Stomach smooth muscle (tissue), 2 donors: ENCODE measurements around the gene ITPR1.
"Not testable (repeated sequence)": the region's sequence is repeated elsewhere in the genome, so short reads cannot be mapped to it uniquely, and the experiment has no call there.

Experiments used
- H3K27ac ChIP-seq: one replicate; pipeline ENCODE4 v1.7.0; 2013; ENCODE audit warnings: mild to moderate bottlenecking, low read length, inconsistent platforms
- H3K27me3 ChIP-seq, 2 donors: one replicate each; pipeline ENCODE4 v1.7.0; 2013; ENCODE audit warnings: low read length in 2 of 2; ENCODE audit not compliant: insufficient read depth in 2 of 2, control insufficient read depth in 1 of 2
- H3K36me3 ChIP-seq, 2 donors: one replicate each; pipeline ENCODE4 v1.7.0; 2013; ENCODE audit warnings: low read length in 2 of 2; ENCODE audit not compliant: control insufficient read depth in 2 of 2, insufficient read depth in 2 of 2
- H3K4me1 ChIP-seq: one replicate; pipeline ENCODE4 v1.7.0; 2013; ENCODE audit warnings: low read length; ENCODE audit not compliant: control insufficient read depth, insufficient read depth
- H3K4me3 ChIP-seq, 2 donors: one replicate each; pipeline ENCODE4 v1.7.0; 2013; ENCODE audit warnings: low read length in 2 of 2
- H3K9ac ChIP-seq, 2 donors: one replicate each; pipeline ENCODE4 v1.7.0; 2013; ENCODE audit warnings: low read length in 2 of 2, mild to moderate bottlenecking in 1 of 2
- H3K9me3 ChIP-seq, 2 donors: one replicate each; pipeline ENCODE4 v1.7.0; 2013; ENCODE audit warnings: low read length in 2 of 2; ENCODE audit not compliant: control insufficient read depth in 2 of 2
- donor health status: healthy.
- donor health status: Pancreatic carcinoma.

The ITPR1 gene

GRCh38 chr3:4587061-4587837, 94.1 kb downstream of the ITPR1 start:
- no peaks in the 10 kb centered on the region for H3K27me3 ChIP-seq
- peaks cover 24% of the 10 kb centered on the region for H3K4me1 ChIP-seq
- H3K9me3 ChIP-seq = no peaks in the 10 kb centered on the region
- no peak overlapping the region for H3K9ac ChIP-seq
- H3K27ac ChIP-seq = no peak overlapping the region
- no peaks in the 10 kb centered on the region for H3K36me3 ChIP-seq
- H3K4me3 ChIP-seq = no peak overlapping the region

DNA sequence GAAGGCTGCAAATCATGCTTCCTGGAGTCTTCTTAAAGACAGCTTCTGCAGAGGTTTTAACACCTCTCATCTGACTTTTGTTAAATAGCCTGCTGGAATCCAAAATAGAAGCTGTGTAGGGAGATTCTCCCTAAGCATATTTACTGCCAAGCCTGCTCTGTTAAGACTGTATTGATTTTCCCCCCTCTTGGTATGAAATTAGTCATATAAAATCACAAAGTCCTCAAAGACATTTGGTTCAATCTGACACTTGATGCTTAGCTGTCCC, 94.6 kb downstream of the ITPR1 start:
- Histone ChIP-seq H3K9ac (no peak overlapping the region), H3K27me3 (no peaks in the 10 kb centered on the region), H3K4me3 (no peak overlapping the region), H3K4me1 (peaks cover 24% of the 10 kb centered on the region), H3K27ac (no peak overlapping the region), H3K9me3 (no peaks in the 10 kb centered on the region), H3K36me3 (no peaks in the 10 kb centered on the region)

- Histone ChIP-seq H3K9me3 (no peaks in the 10 kb centered on the region), H3K27me3 (no peaks in the 10 kb centered on the region), H3K36me3 (no peaks in the 10 kb centered on the region), H3K4me1 (peaks cover 21% of the 10 kb centered on the region), H3K4me3 (no peak overlapping the region), H3K9ac (no peak overlapping the region), H3K27ac (peak overlapping the region; percentile 6)
Measured at GRCh38 chr3:4588466-4588865, 95.3 kb downstream of the ITPR1 start.

- no peak overlapping the region for H3K4me3 ChIP-seq
- no peak overlapping the region for H3K9ac ChIP-seq
- no peaks in the 10 kb centered on the region for H3K9me3 ChIP-seq
- no peaks in the 10 kb centered on the region for H3K27me3 ChIP-seq
- H3K27ac ChIP-seq = no peak overlapping the region
- H3K4me1 ChIP-seq = peaks cover 13% of the 10 kb centered on the region
- no peaks in the 10 kb centered on the region for H3K36me3 ChIP-seq
Measured at GRCh38 chr3:4589475-4590097, 96.4 kb downstream of the ITPR1 start.

DNA sequence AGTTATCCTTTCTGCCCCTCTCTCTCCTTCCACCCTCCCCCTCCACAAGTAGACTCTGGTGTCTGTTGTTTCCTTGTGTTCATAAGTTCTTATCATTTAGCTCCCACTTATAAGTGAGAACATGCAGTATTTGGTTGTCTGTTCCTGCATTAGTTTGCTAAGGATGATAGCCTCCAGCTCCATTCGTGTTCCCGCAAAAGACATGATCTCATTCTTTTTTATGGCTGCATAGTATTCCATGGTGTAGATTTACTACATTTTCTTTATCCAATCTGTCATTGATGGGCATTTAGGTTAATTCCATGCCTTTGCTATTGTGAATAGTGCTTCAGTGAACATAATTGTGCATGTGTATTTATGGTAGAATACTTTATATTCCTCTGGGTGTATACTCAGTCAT, 97.7 kb downstream of the ITPR1 start:
- not testable (repeated sequence) for H3K9ac ChIP-seq, H3K27me3 ChIP-seq, H3K9me3 ChIP-seq, H3K4me3 ChIP-seq, H3K27ac ChIP-seq, H3K36me3 ChIP-seq
- peaks cover 13% of the 10 kb centered on the region for H3K4me1 ChIP-seq

- Histone ChIP-seq H3K27ac (no peak overlapping the region), H3K4me1 (peaks cover 13% of the 10 kb centered on the region), H3K9me3 (no peaks in the 10 kb centered on the region), H3K4me3 (no peak overlapping the region), H3K9ac (no peak overlapping the region), H3K36me3 (no peaks in the 10 kb centered on the region), H3K27me3 (no peaks in the 10 kb centered on the region)
Measured at GRCh38 chr3:4591669-4592068, 98.5 kb downstream of the ITPR1 start.

- no peak overlapping the region for H3K4me3 ChIP-seq
- no peaks in the 10 kb centered on the region for H3K27me3 ChIP-seq
- peaks cover 10% of the 10 kb centered on the region for H3K4me1 ChIP-seq
- H3K36me3 ChIP-seq = no peaks in the 10 kb centered on the region
- no peak overlapping the region for H3K9ac ChIP-seq
- H3K9me3 ChIP-seq = no peaks in the 10 kb centered on the region
- no peak overlapping the region for H3K27ac ChIP-seq
Measured at GRCh38 chr3:4593014-4593413, 99.9 kb downstream of the ITPR1 start.

GRCh38 chr3:4595710-4596113, 102.6 kb downstream of the ITPR1 start:
- Histone ChIP-seq H3K4me3 (no peak overlapping the region), H3K27ac (no peak overlapping the region), H3K27me3 (no peaks in the 10 kb centered on the region), H3K9me3 (no peaks in the 10 kb centered on the region), H3K4me1 (no peaks in the 10 kb centered on the region), H3K9ac (no peak overlapping the region), H3K36me3 (no peaks in the 10 kb centered on the region)

DNA sequence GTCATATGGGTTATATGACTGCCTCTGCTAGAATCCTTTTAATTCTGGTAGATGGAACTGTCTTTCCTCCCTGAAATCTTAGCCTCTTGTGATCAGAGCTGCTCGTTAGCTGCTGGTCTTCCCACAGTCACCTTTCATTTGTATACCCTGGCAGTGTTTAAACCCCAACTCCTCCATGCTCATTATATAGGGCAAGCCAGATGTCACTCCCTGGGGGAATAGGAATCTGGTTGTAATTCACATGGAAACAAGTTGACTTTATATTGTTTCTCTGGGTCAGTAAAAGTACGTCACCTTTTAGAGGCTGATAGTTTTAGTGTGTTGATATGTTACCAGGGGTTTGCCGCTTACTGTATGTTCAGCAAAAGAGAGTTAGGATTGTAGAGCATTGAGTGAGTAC, 103.5 kb downstream of the ITPR1 start:
- H3K9me3 ChIP-seq = no peaks in the 10 kb centered on the region
- H3K4me1 ChIP-seq = no peaks in the 10 kb centered on the region
- H3K9ac ChIP-seq = no peak overlapping the region
- no peaks in the 10 kb centered on the region for H3K36me3 ChIP-seq
- no peak overlapping the region for H3K4me3 ChIP-seq
- no peaks in the 10 kb centered on the region for H3K27me3 ChIP-seq
- no peak overlapping the region for H3K27ac ChIP-seq

DNA sequence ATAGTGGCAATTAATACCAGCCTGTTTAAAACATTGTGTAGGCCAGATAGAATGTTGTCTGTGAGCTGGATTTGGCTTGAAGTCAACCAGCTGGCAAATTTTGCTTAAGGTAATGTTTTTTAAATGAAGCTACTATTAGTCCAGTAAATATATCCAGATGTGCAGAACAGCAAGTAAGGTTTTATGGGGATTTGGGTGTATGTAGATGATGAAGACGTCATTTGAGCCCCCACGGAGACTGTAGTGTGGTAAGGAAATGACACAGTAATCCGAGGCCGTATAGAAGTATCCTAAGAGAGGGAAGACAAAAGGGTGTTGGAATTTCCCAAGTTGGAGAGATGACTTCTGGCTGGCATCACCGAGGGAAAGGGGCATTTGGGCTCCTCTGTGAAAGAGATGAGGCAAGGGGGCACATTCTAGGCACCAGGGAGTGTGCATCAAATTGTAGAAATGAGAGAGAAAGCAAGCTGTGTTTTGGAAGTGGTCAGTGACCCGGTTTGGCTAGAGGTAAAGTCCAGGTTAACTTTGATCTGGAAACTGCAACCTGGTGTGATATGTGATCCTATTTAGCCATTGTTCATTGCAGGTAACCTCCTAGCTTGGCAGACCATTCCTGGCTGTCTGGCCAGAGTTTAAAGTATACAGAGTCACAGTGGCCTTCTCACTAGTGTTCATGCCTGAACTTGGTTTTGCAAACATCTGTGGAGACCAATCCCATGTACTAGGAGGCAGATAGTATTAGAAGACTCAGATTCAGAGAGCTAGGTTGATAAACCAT, 104.2 kb downstream of the ITPR1 start:
- H3K4me1 ChIP-seq = no peaks in the 10 kb centered on the region
- no peaks in the 10 kb centered on the region for H3K36me3 ChIP-seq
- no peaks in the 10 kb centered on the region for H3K9me3 ChIP-seq
- no peak overlapping the region for H3K4me3 ChIP-seq
- no peaks in the 10 kb centered on the region for H3K27me3 ChIP-seq
- H3K27ac ChIP-seq = no peak overlapping the region
- no peak overlapping the region for H3K9ac ChIP-seq

DNA sequence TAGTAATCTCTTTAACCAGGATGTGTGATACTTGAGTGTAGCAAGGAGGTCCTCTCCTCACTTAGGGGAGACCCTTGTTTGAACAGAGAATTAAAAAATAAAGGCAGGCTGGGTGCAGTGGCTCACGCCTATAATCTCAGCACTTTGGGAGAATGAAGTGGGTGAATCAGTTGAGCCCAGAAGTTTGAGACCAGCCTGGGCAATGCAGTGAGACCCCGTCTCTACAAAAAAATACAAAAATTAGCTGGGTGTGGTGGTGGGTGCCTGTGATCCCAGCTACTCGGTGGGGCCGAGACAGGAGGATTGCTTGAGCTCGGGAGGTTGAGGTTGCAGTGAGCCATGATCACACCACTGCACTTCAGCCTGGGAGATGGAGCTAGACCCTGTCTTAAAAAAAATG, 105.1 kb downstream of the ITPR1 start:
- H3K4me1 ChIP-seq, H3K27ac ChIP-seq, H3K27me3 ChIP-seq, H3K36me3 ChIP-seq, H3K9me3 ChIP-seq, H3K4me3 ChIP-seq, H3K9ac ChIP-seq: not testable (repeated sequence)
